OCI-LY1 (cell line): ENCODE results near the gene RPS19BP1.
A peak's percentile ranks its signal among the peaks of the same experiment; 100 is the strongest.
"Not testable (repeated sequence)": the region's sequence is repeated elsewhere in the genome, so short reads cannot be mapped to it uniquely, and the experiment has no call there.

ENCODE experiments used
- H2AFZ ChIP-seq: fragments of 200-600 bp; sonication (generic), shearing (Covaris generic); 2 replicates; pipeline ENCODE4 v1.6.0; 2014; ENCODE audit warnings: antibody characterized with exemption, mild to moderate bottlenecking, low read length
- H3F3A ChIP-seq: fragments of 200-600 bp; sonication (generic), shearing (Covaris generic); 2 replicates; pipeline ENCODE4 v1.6.0; 2014; ENCODE audit warnings: mild to moderate bottlenecking, antibody characterized with exemption, low read length, moderate library complexity; ENCODE audit not compliant: insufficient read depth
- H3K27ac ChIP-seq: fragments of 200-600 bp; sonication (generic); 2 replicates; pipeline ENCODE4 v1.5.1; 2014; ENCODE audit warnings: low read length, mixed run types, mild to moderate bottlenecking, low read depth; ENCODE audit not compliant: poor library complexity, severe bottlenecking
- H3K27me3 ChIP-seq: fragments of 200-600 bp; sonication (generic); 2 replicates; pipeline ENCODE4 v1.6.0; 2014; ENCODE audit warnings: antibody characterized with exemption, mild to moderate bottlenecking, low read length, moderate library complexity; ENCODE audit not compliant: insufficient read depth
- H3K36me3 ChIP-seq: fragments of 200-600 bp; sonication (generic); 2 replicates; pipeline ENCODE4 v1.6.1; 2014; ENCODE audit warnings: mild to moderate bottlenecking, antibody characterized with exemption, low read length, moderate library complexity, mixed read lengths; ENCODE audit not compliant: insufficient read depth
- H3K4me1 ChIP-seq: fragments of 200-600 bp; sonication (generic); 2 replicates; pipeline ENCODE4 v1.5.1; 2014; ENCODE audit warnings: mild to moderate bottlenecking, low read length, moderate library complexity; ENCODE audit not compliant: insufficient read depth, severe bottlenecking
- H3K4me2 ChIP-seq: fragments of 200-600 bp; sonication (generic), shearing (Covaris generic); 2 replicates; pipeline ENCODE4 v1.6.1; 2014; ENCODE audit warnings: low read length
- H3K4me3 ChIP-seq: fragments of 200-600 bp; sonication (generic); 2 replicates; pipeline ENCODE4 v1.5.1; 2014; ENCODE audit warnings: low read length, low read depth, mild to moderate bottlenecking, mixed read lengths; ENCODE audit not compliant: poor library complexity, severe bottlenecking
- H3K79me2 ChIP-seq: fragments of 200-600 bp; shearing (Covaris generic); 2 replicates; pipeline ENCODE4 v1.6.1; 2016; ENCODE audit warnings: mixed run types, low read length, mixed read lengths; ENCODE audit not compliant: insufficient read depth
- H3K9ac ChIP-seq: fragments of 200-600 bp; sonication (generic), shearing (Covaris generic); 2 replicates; pipeline ENCODE4 v1.6.1; 2014; ENCODE audit warnings: mild to moderate bottlenecking, low read length, mixed read lengths
- H3K9me2 ChIP-seq: fragments of 200-600 bp; sonication (generic), shearing (Covaris generic); 2 replicates; pipeline ENCODE4 v1.6.1; 2014; ENCODE audit warnings: low read depth, mild to moderate bottlenecking, low read length, mixed read lengths
- H3K9me3 ChIP-seq: fragments of 200-600 bp; shearing (Covaris generic); 2 replicates; pipeline ENCODE4 v1.6.1; 2014; ENCODE audit warnings: low read length, mixed read lengths
- H4K20me1 ChIP-seq: fragments of 200-600 bp; sonication (generic), shearing (Covaris generic); 2 replicates; pipeline ENCODE4 v1.6.0; 2016; ENCODE audit warnings: mild to moderate bottlenecking, low read length; ENCODE audit not compliant: insufficient read depth
- EZH2 ChIP-seq: fragments of 200-600 bp; sonication (generic), shearing (Covaris generic); IDR thresholded peaks from 2 replicates; pipeline ENCODE4 v1.8.0; 2017; ENCODE audit warnings: borderline replicate concordance, mixed run types, mild to moderate bottlenecking, antibody characterized with exemption, low read length, moderate library complexity, mixed read lengths
- TF ChIP-seq, protein P1 (sequence below): fragments of 200-600 bp; sonication (generic), shearing (Covaris generic); IDR thresholded peaks from 2 replicates; pipeline ENCODE4 v1.5.1; 2017; ENCODE audit warnings: mild to moderate bottlenecking, antibody characterized with exemption, low read length, moderate library complexity, mixed read lengths

The RPS19BP1 gene

DNA sequence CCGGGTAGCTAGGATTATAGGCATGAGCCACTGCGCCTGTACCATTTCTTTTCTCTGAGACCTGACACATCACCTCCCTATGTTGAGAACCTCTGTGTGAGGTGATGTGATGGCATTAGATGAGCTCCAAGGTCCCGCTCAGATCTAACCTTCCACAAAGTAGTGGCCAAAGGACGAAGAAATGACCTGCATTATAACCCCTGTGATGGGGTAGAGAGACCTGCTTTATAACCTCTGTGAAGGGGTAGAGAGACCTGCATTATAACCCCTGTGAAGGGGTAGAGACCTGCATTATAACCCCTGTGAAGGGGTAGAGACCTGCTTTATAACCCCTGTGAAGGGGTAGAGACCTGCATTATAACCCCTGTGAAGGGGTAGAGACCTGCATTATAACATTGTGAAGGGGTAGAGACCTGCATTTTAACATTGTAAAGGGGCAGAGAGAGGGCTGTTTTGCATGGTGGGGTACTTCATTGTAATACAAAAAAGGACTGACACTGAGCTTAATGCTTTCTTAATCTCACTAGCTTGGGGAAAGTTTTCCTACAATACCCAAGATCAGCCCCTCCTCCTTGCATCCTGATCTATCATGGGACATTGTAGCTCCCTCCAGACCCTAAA is 21.9 kb downstream of the RPS19BP1 start:
- H2AFZ ChIP-seq = no peak overlapping the region
- TF ChIP-seq, protein P1, sequence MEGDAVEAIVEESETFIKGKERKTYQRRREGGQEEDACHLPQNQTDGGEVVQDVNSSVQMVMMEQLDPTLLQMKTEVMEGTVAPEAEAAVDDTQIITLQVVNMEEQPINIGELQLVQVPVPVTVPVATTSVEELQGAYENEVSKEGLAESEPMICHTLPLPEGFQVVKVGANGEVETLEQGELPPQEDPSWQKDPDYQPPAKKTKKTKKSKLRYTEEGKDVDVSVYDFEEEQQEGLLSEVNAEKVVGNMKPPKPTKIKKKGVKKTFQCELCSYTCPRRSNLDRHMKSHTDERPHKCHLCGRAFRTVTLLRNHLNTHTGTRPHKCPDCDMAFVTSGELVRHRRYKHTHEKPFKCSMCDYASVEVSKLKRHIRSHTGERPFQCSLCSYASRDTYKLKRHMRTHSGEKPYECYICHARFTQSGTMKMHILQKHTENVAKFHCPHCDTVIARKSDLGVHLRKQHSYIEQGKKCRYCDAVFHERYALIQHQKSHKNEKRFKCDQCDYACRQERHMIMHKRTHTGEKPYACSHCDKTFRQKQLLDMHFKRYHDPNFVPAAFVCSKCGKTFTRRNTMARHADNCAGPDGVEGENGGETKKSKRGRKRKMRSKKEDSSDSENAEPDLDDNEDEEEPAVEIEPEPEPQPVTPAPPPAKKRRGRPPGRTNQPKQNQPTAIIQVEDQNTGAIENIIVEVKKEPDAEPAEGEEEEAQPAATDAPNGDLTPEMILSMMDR = no peak
- TF ChIP-seq EZH2 = no peak
- no peak overlapping the region for H3K4me2 ChIP-seq
- H3K9ac ChIP-seq = no peak overlapping the region
- no peaks in the 10 kb centered on the region for H3F3A ChIP-seq
- peaks cover 5% of the 10 kb centered on the region for H3K4me1 ChIP-seq
- H3K4me3 ChIP-seq = no peak overlapping the region
- H3K79me2 ChIP-seq = peaks cover 12% of the 10 kb centered on the region; the same call in 1 of the 2 replicates
- H3K9me3 ChIP-seq = no peaks in the 10 kb centered on the region
- no peaks in the 10 kb centered on the region for H4K20me1 ChIP-seq
- peaks cover 97% of the 10 kb centered on the region for H3K36me3 ChIP-seq
- H3K27me3 ChIP-seq = no peaks in the 10 kb centered on the region
- no peak overlapping the region for H3K27ac ChIP-seq
- no peaks in the 10 kb centered on the region for H3K9me2 ChIP-seq

DNA sequence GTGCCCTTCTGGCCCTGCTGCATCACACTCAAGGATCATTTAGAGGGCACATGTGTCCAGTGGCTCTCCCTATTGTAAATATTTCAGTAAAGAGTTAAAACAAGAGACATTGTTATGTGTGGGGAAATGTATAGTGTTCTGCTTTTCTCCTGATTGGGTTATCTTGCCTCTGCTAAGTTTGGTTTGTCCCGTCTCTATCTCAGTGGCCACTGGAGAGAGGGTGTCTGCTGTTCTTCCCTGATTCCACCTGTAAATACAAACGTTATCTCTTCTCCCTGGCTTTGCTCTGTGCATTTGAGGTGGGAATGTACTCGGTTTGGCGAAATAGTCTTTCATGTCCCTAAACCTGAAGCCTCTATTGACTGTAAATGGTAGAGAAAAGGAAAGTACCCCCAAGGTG is 24.2 kb downstream of the RPS19BP1 start:
- Histone ChIP-seq H3K9me2 (no peaks in the 10 kb centered on the region), H3K9ac (no peak overlapping the region), H3K27me3 (no peaks in the 10 kb centered on the region), H3F3A (no peaks in the 10 kb centered on the region), H3K79me2 (peaks cover 24% of the 10 kb centered on the region), H3K9me3 (no peaks in the 10 kb centered on the region), H3K4me1 (peaks cover 11% of the 10 kb centered on the region), H4K20me1 (no peaks in the 10 kb centered on the region), H2AFZ (no peak overlapping the region), H3K4me3 (no peak overlapping the region), H3K27ac (no peak overlapping the region), H3K4me2 (no peak overlapping the region), H3K36me3 (peaks cover 96% of the 10 kb centered on the region)
- TF ChIP-seq EZH2 = no peak
- TF ChIP-seq, protein P1 = no peak

DNA sequence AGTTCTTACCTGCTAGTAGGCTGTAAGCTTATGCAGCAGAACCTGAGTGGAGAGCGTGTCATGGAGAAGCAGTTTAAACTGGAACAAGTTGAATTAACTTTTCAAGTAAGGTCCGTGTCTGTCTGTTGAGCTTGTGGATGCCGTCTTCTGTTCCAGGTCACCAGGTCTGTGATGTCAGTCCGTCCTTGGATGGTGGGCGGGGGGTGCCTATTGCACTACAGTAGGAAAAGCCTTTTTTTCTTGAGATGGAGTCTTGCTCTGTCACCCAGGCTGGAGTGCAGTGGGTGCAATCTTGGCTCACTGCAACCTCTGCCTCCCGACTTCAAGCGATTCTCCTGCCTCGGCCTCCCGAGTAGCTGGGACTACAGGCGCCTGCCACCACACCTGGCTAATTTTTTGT is 25.5 kb downstream of the RPS19BP1 start:
- peaks cover 33% of the 10 kb centered on the region for H3K79me2 ChIP-seq
- H4K20me1 ChIP-seq, H3K4me3 ChIP-seq, H3K27ac ChIP-seq, H3K4me2 ChIP-seq, H3F3A ChIP-seq, H3K9ac ChIP-seq, H3K27me3 ChIP-seq, H2AFZ ChIP-seq, H3K9me3 ChIP-seq, H3K9me2 ChIP-seq: not testable (repeated sequence)
- H3K36me3 ChIP-seq = peaks cover 91% of the 10 kb centered on the region
- peaks cover 17% of the 10 kb centered on the region for H3K4me1 ChIP-seq

DNA sequence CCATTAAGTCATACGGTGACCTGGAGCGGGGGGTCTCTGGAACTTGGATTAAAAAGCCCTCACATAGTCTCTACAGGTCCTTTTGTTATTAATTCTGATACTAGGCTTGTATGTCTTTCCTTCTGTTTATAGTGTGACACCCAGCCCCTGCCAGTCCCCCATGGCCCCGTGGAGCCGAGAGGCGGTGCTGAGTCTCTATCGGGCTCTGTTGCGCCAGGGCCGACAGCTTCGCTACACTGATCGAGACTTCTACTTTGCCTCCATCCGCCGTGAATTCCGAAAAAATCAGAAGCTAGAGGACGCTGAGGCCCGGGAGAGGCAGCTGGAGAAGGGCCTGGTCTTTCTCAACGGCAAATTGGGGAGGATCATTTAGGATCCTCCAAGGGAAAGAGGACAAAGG is 28.5 kb downstream of the RPS19BP1 start:
- H3K36me3 ChIP-seq = peaks cover 62% of the 10 kb centered on the region
- peak overlapping the region; percentile 92 for H3K4me3 ChIP-seq

More for the DNA sequence above, 28.5 kb downstream of the RPS19BP1 start:
- H3K9ac ChIP-seq = peak overlapping the region; percentile 96; the same call in 1 of the 2 replicates
- no peak for TF ChIP-seq EZH2
- TF ChIP-seq, protein P1 = no peak
- no peak overlapping the region for H2AFZ ChIP-seq
- peak overlapping the region; percentile 100 for H3K4me2 ChIP-seq
- no peaks in the 10 kb centered on the region for H3K9me3 ChIP-seq
- no peaks in the 10 kb centered on the region for H3F3A ChIP-seq
- no peaks in the 10 kb centered on the region for H4K20me1 ChIP-seq
- peaks cover 19% of the 10 kb centered on the region for H3K4me1 ChIP-seq
- H3K27ac ChIP-seq = no peak overlapping the region
- H3K9me2 ChIP-seq = no peaks in the 10 kb centered on the region
- H3K27me3 ChIP-seq = no peaks in the 10 kb centered on the region
- H3K79me2 ChIP-seq = peaks cover 29% of the 10 kb centered on the region
